ENCODE measurements around the gene CHTF18. TPM values are rescaled to one million over a fixed set of nuclear protein-coding genes. Genes with fewer than 3 reads are reported as not detected.

The CHTF18 gene
- total RNA-seq, result 12.3 TPM
- long read RNA-seq, transcript CHTF18-201 (22 exons, 3,090 nt), result major isoform, 5 of 21 reads
- long read RNA-seq, partial matches to known transcripts, result 5 of 21 reads
- long read RNA-seq, other reads (novel, unspliced or antisense), result 11 of 21 reads

GRCh38 chr16:788399-789126 is at the start of gene CHTF18:
TSS of gene CHTF18 (plus strand) at chr16:788620. CDS start at chr16:788685, 65 bp downstream.
- Histone ChIP-seq H3K36me3 (no peaks in the 10 kb centered on the region), H3K4me1 (peaks cover 10% of the 10 kb centered on the region), H3K27me3 (peaks cover 2% of the 10 kb centered on the region), H3K4me3 (peak within 1 kb of the TSS; percentile 81), H3K27ac (peak within 1 kb of the TSS; percentile 77), H3K9me3 (no peaks in the 10 kb centered on the region)
- intact Hi-C loops (cut with DNase I), result loop anchor here (10.0 kb wide), 1 partner anchor 74 kb away; the partner anchor contains the start of gene METRN
- DNase-seq (peak; percentile 96), ATAC-seq (peak; percentile 93)
- no peak for TF ChIP-seq CTCF (IDR thresholded peaks at IDR 0.05)

- Histone ChIP-seq H3K4me1 (peaks cover 16% of the 10 kb centered on the region), H3K9me3 (no peaks in the 10 kb centered on the region), H3K27ac (peak overlapping the region; percentile 73), H3K27me3 (peaks cover 3% of the 10 kb centered on the region), H3K4me3 (peak overlapping the region; percentile 88), H3K36me3 (peaks cover 20% of the 10 kb centered on the region)
- peak; percentile 60 for DNase-seq
- no peak for TF ChIP-seq CTCF (IDR thresholded peaks at IDR 0.05)
- no peak for ATAC-seq
- intact Hi-C loops (cut with DNase I), result no loop called here
Measured at GRCh38 chr16:739560-740458, 48.6 kb upstream of the CHTF18 start.

- no peak for DNase-seq
- Histone ChIP-seq H3K9me3 (no peaks in the 10 kb centered on the region), H3K27ac (peak overlapping the region; percentile 73), H3K36me3 (peaks cover 20% of the 10 kb centered on the region), H3K27me3 (peaks cover 3% of the 10 kb centered on the region), H3K4me1 (peaks cover 16% of the 10 kb centered on the region), H3K4me3 (peak overlapping the region; percentile 88)
- peak; percentile 28 for ATAC-seq
- intact Hi-C loops (cut with DNase I), result no loop called here
- TF ChIP-seq CTCF (IDR thresholded peaks at IDR 0.05), result no peak
Measured at GRCh38 chr16:740459-740763, 48.0 kb upstream of the CHTF18 start.

- intact Hi-C loops (cut with DNase I), result no loop called here
- peak within 1 kb of the TSS; percentile 73 for H3K27ac ChIP-seq
Measured at GRCh38 chr16:740764-741505, 47.5 kb upstream of the CHTF18 start, which contains the start of gene CIAO3. TSS of gene CIAO3 (minus strand) at chr16:740997. CDS start at chr16:740985, 12 bp downstream.

More at GRCh38 chr16:740764-741505, 47.5 kb upstream of the CHTF18 start, which contains the start of gene CIAO3:
- peaks cover 3% of the 10 kb centered on the region for H3K27me3 ChIP-seq
- H3K4me1 ChIP-seq, result peaks cover 16% of the 10 kb centered on the region
- H3K4me3 ChIP-seq, result peak within 1 kb of the TSS; percentile 88
- peak; percentile 91 for TF ChIP-seq CTCF (IDR thresholded peaks at IDR 0.05)
- no peaks in the 10 kb centered on the region for H3K9me3 ChIP-seq
- DNase-seq (peak; percentile 95), ATAC-seq (peak; percentile 96)
- H3K36me3 ChIP-seq, result peaks cover 15% of the 10 kb centered on the region
